Umbilical cord (tissue), 2 donors: ENCODE measurements around the gene NPAS1. TPM values are rescaled to one million over a fixed set of nuclear protein-coding genes. Genes with fewer than 3 reads are reported as not detected.
A peak's percentile ranks its signal among the peaks of the same experiment; 100 is the strongest.

Experiments used
- DNase-seq: peaks from one replicate; pipeline ENCODE4 v3.0.0-alpha.2; 2015; ENCODE audit warnings: low spot score
- total RNA-seq: library from RNA; depleted of rRNA; stranded (reverse); fragments of >200 nt; gene quantifications from one replicate; pipeline ENCODE4 v1.2.3, GENCODE V29; 2014; ENCODE audit warnings: low replicate concordance; ENCODE audit not compliant: insufficient read depth

Gene NPAS1
- total RNA-seq, 1 donor from 2014 or later, result not detected

DNA sequence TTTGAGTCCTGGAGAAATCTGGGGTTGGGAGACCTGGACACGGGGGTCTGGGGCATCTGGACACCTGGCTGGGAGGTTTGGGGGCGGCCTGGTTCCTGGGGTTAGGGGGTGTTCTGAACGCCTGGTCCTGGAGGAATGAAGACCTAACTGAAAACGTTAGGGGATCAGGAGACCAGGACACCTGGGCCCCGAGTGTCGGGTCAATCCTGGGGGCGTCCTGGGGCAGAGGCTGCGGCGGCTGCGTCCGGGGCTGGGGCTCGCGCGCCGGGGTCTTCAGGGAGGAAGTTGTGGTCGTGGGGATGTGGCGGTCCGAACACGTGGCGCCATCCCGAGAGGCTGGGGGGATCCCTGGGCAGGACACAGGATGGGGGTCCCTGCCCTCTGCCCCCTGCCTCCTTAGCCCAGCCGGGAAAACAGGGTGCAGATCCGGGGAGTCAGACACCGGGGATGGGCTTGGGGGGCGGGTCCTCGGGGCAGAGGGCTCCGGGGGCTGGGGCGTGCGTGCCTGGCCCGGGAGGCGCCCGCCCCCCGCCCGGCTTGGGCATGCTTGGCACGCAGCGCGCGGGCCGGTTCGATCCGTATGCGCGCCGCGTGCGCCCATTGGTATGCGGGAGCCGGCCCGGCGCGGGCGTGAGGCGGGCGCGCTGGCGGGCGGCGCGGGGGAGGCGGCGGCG lies 632 bp downstream of the NPAS1 start:
- DNase-seq, result no peak

DNA sequence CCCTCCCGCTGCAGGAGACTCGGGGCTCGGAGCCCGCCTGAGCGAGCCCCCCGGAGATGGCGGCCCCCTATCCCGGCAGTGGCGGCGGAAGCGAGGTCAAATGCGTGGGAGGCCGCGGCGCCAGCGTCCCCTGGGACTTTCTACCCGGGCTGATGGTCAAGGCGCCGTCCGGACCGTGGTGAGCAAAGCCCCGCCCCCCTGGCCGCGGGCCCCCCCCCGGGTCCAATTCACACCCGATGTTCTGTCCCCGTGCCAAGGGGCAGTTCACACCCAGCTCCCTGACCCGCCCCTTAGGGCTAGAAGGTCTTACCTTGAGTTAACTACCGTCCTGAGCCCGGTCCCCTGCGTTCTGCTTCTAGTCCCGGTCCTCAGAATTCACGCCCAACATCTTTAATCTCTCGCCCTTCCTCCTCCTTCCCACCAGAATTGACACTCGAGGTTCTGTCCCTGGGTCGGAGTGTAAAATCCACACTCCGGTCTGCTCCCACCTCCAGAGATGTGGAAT lies 1.4 kb downstream of the NPAS1 start:
- DNase-seq, result no peak

DNA sequence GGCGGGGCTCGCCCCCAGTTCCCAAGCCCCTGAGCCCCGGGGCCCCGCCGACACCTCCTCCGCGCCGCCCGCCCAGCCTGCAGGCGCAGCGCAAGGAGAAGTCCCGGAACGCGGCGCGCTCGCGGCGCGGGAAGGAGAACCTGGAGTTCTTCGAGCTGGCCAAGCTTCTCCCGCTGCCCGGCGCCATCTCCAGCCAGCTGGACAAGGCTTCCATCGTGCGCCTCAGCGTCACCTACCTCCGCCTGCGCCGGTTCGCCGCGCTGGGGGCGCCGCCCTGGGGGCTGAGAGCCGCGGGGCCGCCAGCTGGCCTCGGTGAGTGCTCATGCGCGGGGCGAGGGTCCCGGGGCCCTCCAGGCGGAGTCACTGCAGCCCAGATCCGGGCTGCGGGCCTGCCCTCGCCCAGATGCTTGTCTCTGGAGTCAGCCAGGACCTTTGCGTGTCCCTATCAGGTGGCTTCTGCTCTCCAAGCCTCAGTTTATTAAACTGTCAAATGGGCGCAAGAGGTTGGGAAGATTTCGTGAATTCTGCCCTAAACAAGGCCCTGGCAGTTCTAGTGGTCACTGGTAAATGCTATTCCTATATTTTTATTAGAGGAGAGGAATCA lies 2.0 kb downstream of the NPAS1 start:
- no peak for DNase-seq

DNA sequence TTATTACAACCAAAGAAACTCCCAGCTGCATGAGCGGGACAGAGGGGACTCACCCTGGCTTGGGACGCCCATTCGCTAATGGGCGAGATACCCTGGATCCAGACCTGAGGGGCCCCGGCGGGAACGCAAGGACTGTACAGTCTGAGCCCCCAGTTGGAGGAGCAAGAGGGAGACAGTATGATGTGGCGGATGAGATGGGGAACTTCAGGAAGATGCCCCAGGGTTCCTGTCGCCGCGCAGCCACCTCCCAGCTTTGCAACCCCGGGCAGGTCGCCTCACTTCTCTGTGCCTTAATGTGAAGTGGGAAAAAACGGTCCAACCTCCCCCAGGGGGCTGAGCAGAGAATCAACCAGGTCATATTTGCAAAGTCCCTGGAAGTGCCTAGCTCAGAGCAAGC lies 2.5 kb downstream of the NPAS1 start:
- DNase-seq, result no peak

DNA sequence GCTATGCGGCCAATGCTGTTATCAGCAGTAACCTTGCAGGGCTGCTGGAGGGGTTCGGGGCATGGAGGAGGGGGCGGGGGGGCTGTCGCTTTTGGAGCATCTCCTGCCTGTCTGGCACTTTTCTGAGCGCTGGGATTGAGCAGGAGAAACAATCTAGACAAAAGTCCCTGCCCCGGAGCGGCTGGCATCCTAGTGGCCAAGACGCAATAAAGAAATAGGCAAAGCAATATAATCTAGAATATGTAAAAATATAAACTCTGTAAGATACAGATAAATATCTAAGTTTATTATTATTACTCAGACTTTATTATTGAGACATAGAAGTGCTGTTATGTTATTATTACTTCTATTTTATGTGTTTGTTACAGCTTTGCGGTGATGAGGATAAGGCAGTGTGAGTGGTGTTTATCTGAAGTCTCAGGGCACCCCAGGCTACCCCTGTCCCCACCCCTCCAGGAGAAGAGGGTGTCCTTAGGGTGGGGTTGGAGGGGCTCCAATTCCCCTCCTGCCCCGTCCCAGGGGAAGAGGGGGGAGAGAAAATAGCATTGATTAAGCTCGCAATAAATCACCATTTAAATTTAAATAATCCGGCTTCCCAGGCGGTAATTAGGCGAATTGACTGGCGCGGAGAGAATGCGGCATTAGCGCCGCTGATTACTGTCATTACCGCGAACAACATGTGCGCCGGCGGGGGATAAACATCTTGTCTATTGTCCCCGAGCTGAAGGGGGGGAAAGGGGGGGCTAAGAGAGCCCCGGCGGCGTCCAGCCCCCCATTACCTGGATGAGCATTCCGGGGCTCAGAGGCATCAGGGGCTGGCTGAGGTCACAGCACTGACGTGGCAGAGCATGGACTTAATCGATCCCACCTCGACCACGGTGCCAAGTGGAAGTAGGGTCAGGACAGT lies 3.2 kb downstream of the NPAS1 start:
- no peak for DNase-seq

DNA sequence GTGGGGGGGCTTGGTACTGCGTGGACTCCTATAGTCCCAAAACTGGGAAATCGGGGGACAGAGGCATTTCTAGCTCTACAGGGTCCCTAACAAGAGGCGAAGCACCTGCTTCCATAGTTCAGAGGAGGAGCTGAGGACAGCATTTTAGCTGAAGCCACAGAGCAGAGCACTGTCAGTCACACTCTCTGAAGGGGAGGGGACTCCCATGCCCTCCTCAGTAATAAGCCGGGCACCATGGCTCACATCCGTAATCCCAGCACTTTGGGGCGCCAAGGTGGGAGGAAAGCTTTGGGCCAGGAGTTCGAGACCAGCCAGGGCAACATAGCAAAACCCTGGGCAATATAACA lies 3.8 kb downstream of the NPAS1 start:
- no peak for DNase-seq

DNA sequence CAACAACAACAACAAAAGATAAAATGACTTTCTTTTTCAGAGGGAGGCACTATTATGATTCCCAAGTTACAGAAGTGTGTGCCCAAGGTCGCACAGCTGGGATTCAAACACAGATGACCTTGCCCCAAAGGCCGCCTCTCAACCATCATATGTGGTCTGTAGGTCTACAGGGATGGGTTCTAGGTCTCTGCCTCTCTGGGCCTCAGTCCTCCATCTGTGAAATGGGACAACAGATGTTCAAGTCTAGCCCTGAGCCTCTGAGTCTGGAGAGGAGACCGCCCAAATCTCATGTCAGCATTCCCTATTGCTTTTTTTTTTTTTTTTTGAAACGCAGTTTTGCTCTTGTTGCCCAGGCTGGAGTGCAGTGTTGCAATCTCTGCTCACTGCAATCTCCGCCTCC lies 4.9 kb downstream of the NPAS1 start:
- DNase-seq, result no peak

DNA sequence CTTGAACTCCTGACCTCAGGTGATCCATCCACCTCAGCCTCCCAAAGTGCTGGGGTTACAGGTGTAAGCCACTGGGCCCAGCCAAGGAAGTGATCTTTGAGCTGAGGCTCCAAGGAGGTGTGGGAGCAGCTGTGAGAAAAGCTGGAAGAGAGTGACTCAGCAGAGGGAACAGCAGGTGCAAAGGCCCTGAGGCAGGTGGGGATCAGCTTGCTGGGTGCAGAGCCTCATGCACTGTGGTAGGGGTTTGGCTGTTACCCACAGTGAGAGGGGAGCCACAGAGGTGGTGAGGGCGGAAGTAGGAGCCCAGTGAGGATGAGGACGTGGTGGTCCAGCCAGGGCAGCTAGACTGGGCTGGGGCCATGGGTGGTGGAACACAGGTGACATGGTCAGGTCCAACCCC lies 6.5 kb downstream of the NPAS1 start:
- no peak for DNase-seq

DNA sequence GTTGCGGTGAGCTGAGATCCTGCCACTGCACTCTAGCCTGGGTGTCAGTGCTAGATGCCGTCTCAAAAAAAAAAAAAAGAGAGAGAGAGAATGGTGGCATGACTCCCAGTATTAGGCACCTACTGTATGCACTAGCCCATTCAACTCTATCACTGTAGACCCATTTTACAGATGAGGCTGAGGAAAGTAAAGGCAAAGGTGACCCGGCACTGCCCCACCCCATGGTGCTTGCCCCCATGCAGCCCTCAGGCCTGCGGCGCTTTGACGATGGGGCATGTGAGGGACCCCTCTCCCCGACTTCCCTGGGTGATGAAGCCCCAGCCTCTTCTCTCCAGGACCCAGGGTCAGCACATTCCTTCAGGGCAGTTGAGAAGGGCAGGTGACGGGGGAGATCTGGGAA lies 7.3 kb downstream of the NPAS1 start:
- DNase-seq, result no peak

DNA sequence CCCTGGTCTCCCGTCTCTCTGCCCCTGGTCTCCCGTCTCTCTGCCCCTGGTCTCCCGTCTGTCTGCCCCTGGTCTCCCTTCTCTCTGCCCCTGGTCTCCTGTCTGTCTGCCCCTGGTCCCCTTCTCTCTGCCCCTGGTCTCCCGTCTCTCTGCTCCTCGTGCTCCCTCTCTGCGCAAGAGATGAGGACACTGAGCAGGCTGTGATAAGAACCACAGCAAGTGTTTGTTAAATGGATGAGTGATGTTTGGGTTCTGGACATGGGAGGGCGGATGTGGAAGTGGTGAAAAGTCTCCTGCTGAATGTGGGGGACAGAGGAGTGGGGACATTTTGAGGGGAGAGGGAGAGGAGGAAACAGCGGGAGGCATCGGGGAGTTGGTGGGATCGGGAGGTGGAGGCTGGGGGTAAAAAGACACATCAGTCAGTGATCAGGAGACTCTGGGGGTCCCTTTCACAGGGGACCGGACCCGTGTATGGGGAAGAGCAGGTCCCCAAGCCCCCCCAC lies 8.0 kb downstream of the NPAS1 start:
- no peak for DNase-seq

DNA sequence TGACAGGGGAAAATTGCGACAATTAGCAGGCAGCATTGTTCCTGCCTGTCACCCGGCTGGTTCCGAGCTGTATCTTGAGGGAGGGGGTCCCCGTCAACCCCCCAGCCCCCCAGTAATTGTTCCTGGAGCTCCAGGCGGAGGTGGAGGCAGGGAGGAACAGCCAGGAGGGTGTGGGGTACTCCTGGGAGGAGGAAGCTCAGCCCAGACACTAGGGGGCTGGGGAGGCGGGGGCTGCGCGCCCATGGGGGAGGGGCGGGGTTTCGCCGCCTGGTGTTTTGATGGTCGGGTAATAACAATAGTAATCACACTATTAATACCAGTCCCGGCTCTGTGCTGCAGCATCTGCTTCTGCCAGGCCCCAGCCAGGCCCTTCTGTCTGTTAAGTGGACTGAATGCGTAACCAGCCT lies 8.6 kb downstream of the NPAS1 start:
- DNase-seq, result no peak

DNA sequence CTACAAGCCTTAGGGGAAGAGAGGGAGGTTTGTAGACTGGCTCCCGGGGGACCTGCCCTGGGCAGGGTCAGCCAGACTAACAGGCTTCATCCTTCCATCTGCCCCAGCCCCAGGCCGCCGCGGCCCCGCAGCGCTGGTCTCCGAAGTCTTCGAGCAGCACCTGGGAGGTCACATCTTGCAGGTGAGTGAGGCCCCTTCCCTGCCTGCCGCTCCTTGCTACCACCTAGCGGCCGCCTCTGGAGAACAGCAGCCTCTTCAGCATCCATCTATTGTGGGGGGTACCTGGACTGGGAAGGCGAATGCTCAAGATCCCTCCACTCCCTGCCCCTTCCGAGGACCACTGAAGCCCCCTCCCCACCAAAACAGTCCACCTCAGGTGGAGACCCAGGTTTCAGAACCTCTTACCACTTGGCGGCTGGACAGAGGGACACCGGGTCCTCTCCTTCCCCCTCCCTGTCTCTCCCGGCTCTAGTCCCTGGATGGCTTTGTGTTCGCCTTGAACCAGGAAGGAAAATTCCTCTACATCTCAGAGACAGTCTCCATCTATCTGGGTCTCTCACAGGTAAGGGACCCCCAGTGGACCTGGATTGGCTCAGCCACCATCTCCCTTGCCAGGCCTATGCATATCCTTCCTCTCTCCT lies 12.7 kb downstream of the NPAS1 start:
- DNase-seq, result no peak

DNA sequence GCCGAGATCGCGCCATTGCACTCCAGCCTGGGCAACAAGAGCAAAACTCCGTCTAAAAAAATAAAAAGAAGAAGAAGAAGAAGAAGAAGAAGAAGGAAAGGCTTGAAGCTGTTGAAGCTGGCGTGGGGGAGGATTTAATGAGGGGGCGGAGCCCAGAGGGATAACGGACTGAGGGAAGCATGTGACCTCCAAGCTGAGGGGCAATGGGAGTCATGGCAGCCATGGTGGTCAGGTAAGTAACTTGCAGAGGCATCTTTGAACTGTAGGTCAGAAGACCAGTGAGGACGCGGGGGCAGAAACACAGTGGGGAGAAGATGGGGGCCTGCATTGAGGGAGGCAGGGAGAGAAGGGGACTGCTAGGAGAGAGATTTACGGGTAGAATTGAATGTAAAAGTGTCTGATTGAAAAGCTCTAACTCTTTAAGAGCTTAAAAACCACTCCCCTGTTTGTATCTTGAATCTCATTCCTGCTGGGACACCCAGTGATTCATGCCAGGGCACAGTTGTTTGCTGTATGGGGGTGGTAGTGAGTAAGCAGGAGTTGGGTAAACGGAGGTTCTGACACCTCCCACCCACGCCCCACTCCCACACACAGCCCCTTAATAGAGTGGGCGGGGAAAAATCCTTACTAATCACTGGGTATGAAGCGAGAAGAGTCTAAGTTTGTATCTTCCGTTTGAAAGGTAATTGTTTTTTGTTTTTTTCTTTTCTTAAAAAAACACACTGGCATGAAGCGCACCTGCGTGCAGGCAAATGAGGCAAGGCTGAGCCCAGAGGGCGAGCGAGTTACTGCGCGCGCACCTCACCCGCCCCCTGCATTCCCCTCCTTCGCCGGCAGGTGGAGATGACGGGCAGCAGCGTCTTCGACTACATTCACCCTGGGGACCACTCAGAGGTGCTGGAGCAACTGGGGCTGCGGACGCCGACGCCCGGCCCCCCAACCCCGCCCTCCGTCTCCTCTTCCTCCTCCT lies 15.8 kb downstream of the NPAS1 start:
- peak; percentile 84 for DNase-seq

DNA sequence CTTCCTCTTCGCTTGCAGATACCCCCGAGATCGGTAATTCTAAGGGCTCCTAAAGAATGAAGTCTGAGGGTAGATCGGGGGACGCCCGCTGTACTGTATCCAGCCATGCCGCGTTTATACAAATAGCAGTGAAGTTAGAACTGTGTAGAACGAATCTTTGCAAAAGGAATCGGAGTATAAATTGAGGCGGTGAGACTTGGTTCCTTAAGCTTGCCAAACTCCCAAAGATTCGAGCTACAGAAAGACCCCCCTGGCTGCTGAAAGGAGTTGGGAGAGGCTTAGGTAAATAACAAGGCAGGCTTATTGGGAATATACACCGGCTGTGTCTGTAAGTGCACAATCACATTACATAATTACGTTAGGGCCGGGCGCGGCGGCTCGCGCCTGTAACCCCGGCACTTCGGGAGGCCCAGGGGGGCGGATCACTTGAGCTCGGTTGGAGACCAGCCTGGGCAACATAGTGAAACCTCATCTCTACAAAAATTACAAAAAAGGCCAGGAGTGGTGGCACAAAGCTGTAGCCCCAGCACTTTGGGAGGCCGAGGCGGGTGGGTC lies 16.5 kb downstream of the NPAS1 start:
- no peak for DNase-seq

DNA sequence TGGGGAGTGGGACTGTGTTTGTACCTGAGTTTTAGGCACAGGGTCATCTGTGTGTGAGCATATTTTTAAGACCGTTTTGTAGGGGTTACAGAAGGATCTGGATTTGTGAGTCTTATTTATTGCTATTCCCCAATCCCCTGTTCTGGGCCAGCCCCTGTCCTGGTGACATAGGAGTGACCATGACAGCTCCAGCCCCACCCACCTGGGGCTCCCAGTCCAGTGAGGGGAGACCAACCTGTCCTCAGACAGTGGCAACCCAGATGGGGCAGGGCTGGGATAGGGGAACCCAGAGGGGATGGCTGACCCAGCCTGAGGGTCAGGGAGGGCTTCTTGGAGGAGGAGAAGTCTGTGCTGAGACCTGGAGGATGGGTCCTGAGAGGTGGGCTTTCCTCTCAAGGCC lies 18.1 kb downstream of the NPAS1 start:
- DNase-seq, result no peak

DNA sequence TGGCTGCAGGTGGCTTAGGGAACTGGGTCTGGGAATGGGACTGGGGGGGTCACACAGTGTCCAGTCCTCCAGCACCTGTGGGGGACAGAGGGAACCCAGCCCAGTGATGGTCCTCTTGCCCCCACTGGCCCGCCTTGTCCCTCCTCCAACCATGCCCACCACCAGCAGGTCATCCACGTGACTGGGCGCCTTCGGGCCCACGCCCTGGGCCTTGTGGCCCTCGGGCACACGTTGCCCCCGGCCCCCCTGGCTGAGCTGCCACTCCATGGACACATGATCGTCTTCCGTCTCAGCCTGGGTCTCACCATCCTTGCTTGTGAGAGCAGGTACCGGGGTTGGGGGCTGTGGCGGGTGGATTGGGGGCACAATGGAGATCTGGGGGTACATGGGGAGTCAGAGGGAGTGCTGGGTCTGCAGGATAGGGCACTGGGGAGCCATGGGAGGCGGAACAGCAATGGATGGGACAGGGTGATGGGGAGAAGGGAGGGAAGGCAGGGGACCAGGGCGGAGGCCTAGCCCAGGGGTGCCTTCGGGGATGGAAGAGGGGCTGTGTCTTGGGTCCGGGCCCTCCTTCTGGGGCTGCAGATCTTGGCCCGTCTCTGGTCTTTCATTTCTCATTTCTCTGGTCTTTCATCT lies 19.7 kb downstream of the NPAS1 start:
- no peak for DNase-seq

DNA sequence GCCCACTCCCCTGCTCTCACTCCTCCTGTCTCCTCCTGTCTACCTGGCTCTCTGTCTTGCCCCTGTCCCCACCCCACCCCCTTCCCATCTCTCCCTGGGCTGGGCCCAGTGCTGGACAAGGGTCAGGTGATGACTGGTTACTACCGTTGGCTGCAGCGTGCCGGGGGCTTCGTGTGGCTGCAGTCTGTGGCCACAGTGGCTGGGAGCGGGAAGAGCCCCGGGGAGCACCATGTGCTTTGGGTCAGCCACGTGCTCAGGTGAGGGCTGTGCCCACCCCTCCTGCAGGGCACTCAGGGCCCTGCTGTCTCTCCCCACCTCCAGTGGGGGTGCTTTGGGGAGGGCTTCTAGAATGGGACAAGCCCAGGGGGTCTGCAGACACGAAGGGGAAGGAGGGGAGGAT lies 21.2 kb downstream of the NPAS1 start:
- no peak for DNase-seq

DNA sequence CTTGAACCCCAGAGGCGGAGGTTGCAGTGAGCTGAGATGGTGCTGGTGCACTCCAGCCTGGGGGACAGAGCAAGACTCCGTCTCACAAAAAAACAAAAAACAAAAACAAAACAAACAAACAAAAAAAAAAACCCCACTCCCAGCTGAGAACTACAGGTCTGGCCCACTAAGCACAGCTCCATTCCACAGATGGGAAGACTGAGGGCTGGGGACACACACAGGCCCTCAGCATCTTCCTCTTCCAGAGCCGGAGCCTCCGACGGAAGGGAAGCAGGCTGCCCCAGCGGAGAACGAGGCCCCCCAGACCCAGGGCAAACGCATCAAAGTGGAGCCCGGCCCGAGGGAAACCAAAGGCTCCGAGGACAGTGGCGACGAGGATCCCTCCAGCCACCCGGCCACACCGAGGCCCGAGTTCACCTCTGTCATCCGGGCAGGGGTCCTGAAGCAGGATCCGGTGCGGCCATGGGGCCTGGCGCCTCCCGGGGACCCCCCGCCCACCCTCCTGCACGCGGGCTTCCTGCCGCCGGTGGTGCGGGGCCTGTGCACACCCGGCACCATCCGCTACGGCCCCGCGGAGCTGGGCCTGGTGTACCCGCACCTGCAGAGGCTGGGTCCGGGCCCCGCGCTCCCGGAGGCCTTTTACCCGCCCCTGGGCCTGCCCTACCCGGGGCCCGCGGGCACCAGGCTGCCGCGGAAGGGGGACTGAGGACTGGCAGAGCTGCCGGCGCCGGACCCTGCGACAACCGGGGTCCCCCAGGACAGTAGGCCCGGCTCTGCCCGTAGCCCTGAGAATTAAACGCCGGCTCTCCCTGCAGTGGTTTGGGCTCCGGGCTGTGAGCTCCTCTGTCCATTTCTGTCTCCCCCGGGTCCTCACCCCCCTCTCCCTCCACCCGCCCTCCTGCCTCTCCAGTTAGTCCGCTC lies 25.6 kb downstream of the NPAS1 start:
- DNase-seq, result no peak
